Ovary (tissue), 9 donors: ENCODE data around the gene SEMA3C. TPM values are rescaled to one million over a fixed set of nuclear protein-coding genes. Genes with fewer than 3 reads are reported as not detected.

ENCODE experiments used
- DNase-seq, 5 donors: peaks; one replicate each; pipeline ENCODE4 v3.0.0-alpha.2; 2019 to 2020
- H3K27ac ChIP-seq, 2 donors: fragments of 200-600 bp; one replicate each; pipeline versions ENCODE4 v1.5.1 to v1.8.0; 2019 to 2022
- H3K27me3 ChIP-seq: fragments of 200-600 bp; one replicate; pipeline ENCODE4 v1.8.0; 2022
- H3K36me3 ChIP-seq: fragments of 200-600 bp; sonication (generic); one replicate; pipeline ENCODE4 v1.5.1; 2019
- H3K4me1 ChIP-seq: one replicate; pipeline ENCODE4 v1.8.1; 2013; ENCODE audit warnings: mild to moderate bottlenecking, moderate library complexity; ENCODE audit not compliant: insufficient read depth
- H3K4me3 ChIP-seq: fragments of 200-600 bp; sonication (generic); one replicate; pipeline ENCODE4 v1.5.1; 2017
- H3K9me3 ChIP-seq, 2 donors: fragments of 200-600 bp in 1 of 2; sonication (generic) in 1 of 2; one replicate each; pipeline versions ENCODE4 v1.5.1 to v1.8.1; 2013 to 2019; ENCODE audit warnings: mild to moderate bottlenecking in 1 of 2, moderate library complexity in 1 of 2
- EP300 ChIP-seq: sonication (generic); formaldehyde crosslinking; IDR thresholded peaks from one replicate; pipeline ENCODE4 v1.6.1; 2017; ENCODE audit warnings: antibody characterized with exemption
- POLR2A ChIP-seq: fragments of 450-650 bp; IDR thresholded peaks from one replicate; pipeline ENCODE4 v1.6.1; 2017; ENCODE audit warnings: antibody characterized with exemption, mild to moderate bottlenecking, moderate library complexity
- WGBS, 3 donors: extraction: QIAGEN DNeasy Blood & Tissue Kit in 1 of 3; methylation state at CpG; one replicate each; pipeline versions ENCODE4 v1.1.5 to v1.1.7; 2013 to 2017; 5-methylcytosine and 5-hydroxymethylcytosine counted together
- intact Hi-C, 4 donors: fragments of 100-400 bp; cut with DNase I; formaldehyde crosslinking; loops; one replicate each; pipeline versions ENCODE4 v1.11.0 to v1.15.1; 2022 to 2023
- polyA plus RNA-seq, 2 donors: library from polyadenylated mRNA; stranded (reverse); fragments of 200-250 nt in 1 of 2; fragments of 350-450 nt in 1 of 2; fragmentation: Illumina TruSeq in 1 of 2; extraction: RNeasy Lipid Tissue Mini Kit (QIAGEN cat#74804) in 1 of 2; gene quantifications; one replicate each; pipeline ENCODE4 v1.2.3, GENCODE V29; 2013 to 2014
- total RNA-seq, 7 donors: library from RNA; depleted of rRNA in 2 of 7; stranded (reverse); fragments of >200 nt in 2 of 7; fragmentation: NEBNext Ultra II Directional in 3 of 7; extraction: Animal tissue kit (Norgen Biotek cat#: 25700) in 3 of 7; gene quantifications; one replicate each; pipeline versions ENCODE4 v1.1.0 to v1.2.4, GENCODE V29; 2016 to 2023
- TF ChIP-seq, protein P1 (sequence below), 3 donors: fragments of 450-650 bp in 2 of 3; fragments of 200-600 bp in 1 of 3; IDR thresholded peaks; one replicate each; pipeline versions ENCODE4 v1.5.1 to v1.8.0; 2016 to 2022; ENCODE audit warnings: antibody characterized with exemption in 3 of 3, mild to moderate bottlenecking in 1 of 3
- donor health status: DM: no; HTN: no; CAD: no; lungs with moderate emphysema.
- donor health status: DM: no; HTN: no; CAD: no.
- donor health status: Bipolar disorder and iron deficiency.
- donor health status: DM: yes; HTN: yes; CAD: no.
- donor health status: DM: no; HTN: no; CAD: no.
- donor health status: DM: yes; HTN: yes; CAD: no.

SEMA3C gene
- total and polyA plus RNA-seq, 9 donors = 20.1 to 91.9 (median 53.5) TPM

GRCh38 chr7:80816806-80817205 is 102.0 kb downstream of the SEMA3C start:
- no peaks in the 10 kb centered on the region for H3K9me3 ChIP-seq
- no peak overlapping the region for H3K27ac ChIP-seq
- TF ChIP-seq POLR2A = no peak
- TF ChIP-seq EP300 = no peak
- TF ChIP-seq, protein P1, sequence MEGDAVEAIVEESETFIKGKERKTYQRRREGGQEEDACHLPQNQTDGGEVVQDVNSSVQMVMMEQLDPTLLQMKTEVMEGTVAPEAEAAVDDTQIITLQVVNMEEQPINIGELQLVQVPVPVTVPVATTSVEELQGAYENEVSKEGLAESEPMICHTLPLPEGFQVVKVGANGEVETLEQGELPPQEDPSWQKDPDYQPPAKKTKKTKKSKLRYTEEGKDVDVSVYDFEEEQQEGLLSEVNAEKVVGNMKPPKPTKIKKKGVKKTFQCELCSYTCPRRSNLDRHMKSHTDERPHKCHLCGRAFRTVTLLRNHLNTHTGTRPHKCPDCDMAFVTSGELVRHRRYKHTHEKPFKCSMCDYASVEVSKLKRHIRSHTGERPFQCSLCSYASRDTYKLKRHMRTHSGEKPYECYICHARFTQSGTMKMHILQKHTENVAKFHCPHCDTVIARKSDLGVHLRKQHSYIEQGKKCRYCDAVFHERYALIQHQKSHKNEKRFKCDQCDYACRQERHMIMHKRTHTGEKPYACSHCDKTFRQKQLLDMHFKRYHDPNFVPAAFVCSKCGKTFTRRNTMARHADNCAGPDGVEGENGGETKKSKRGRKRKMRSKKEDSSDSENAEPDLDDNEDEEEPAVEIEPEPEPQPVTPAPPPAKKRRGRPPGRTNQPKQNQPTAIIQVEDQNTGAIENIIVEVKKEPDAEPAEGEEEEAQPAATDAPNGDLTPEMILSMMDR (IDR thresholded peaks at IDR 0.05) = no peak
- H3K4me3 ChIP-seq = no peak overlapping the region
- no peaks in the 10 kb centered on the region for H3K36me3 ChIP-seq
- H3K4me1 ChIP-seq = no peaks in the 10 kb centered on the region
- intact Hi-C loops = no loop called here
- 63 to 80% (median 75%) methylated on average over 2 of the region's 2 CpGs for WGBS, 3 donors
- H3K27me3 ChIP-seq = no peaks in the 10 kb centered on the region
- no peak for DNase-seq

DNA sequence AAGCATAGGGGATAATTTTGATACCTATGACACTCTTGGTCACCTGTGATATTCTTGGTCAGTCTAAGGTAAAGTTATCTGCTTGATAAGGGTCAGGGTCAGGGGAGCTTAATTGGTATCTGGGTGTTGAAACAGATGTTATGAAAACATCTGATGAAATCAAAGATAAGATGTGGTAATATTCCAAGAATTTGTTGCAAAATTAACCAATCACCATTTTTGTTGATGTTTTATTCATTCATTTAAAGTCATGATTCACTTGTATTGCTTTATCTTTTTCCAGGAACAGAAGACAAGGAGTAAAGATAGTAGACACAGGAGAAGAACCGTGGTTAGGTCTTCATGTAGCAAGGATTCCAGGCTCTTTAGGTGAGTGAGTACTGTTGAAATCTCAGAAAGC is 103.1 kb downstream of the SEMA3C start:
- no peaks in the 10 kb centered on the region for H3K36me3 ChIP-seq
- no peak overlapping the region for H3K4me3 ChIP-seq
- DNase-seq = no peak
- intact Hi-C loops = no loop called here
- WGBS, 3 donors = 92 to 95% (median 94%) methylated on average over 1 of the region's 1 CpG
- no peaks in the 10 kb centered on the region for H3K4me1 ChIP-seq
- no peak for TF ChIP-seq EP300
- TF ChIP-seq POLR2A = no peak
- TF ChIP-seq, protein P1 (IDR thresholded peaks at IDR 0.05) = no peak
- H3K9me3 ChIP-seq = no peaks in the 10 kb centered on the region
- no peaks in the 10 kb centered on the region for H3K27me3 ChIP-seq
- no peak overlapping the region for H3K27ac ChIP-seq

DNA sequence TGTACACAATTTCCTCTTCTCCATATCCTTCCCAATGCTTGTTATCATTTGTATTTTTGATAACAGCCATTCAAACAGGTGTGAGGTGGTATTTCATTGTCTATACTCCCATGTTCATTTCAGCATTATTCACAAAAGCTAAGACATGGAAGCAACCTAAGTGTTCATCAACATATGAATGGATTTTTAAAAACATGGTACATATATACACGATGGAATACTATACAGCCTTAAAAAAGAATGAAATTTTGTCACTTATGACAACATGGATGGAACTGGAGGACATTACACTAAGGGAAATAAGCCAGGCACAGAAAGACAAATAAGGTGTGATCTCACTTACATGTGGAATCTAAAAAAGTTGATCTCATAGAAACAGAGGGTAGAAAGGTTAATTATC is 109.3 kb downstream of the SEMA3C start:
- DNase-seq = no peak
- Histone ChIP-seq H3K4me1 (no peaks in the 10 kb centered on the region), H3K27me3 (no peaks in the 10 kb centered on the region), H3K36me3 (no peaks in the 10 kb centered on the region), H3K4me3 (no peak overlapping the region), H3K27ac (no peak overlapping the region), H3K9me3 (no peaks in the 10 kb centered on the region)
- intact Hi-C loops = no loop called here
- TF ChIP-seq POLR2A (no peak), EP300 (no peak)
- TF ChIP-seq, protein P1 (IDR thresholded peaks at IDR 0.05) = no peak
- 90 to 98% (median 95%) methylated on average over 1 of the region's 1 CpG for WGBS, 3 donors

- Histone ChIP-seq H3K9me3 (no peaks in the 10 kb centered on the region), H3K27me3 (no peaks in the 10 kb centered on the region), H3K36me3 (no peaks in the 10 kb centered on the region), H3K4me3 (no peak overlapping the region), H3K4me1 (no peaks in the 10 kb centered on the region), H3K27ac (no peak overlapping the region)
- TF ChIP-seq POLR2A (no peak), EP300 (no peak)
- TF ChIP-seq, protein P1 (IDR thresholded peaks at IDR 0.05) = no peak
- intact Hi-C loops = no loop called here
- no peak for DNase-seq
- WGBS, 3 donors = 33 to 45% (median 42%) methylated on average over 3 of the region's 3 CpGs
These were observed 111.5 kb downstream of the SEMA3C start for GRCh38 chr7:80807166-80807900.
